GM12878 (cell line): ENCODE data around the gene ABCC4. TPM values are rescaled to one million over a fixed set of nuclear protein-coding genes. Genes with fewer than 3 reads are reported as not detected.

Experiments used
- ATAC-seq: fragments of 200-7000 bp; cut with Tn5 transposase; 3 replicates; pipeline ENCODE4 v1.9.1; 2020; ENCODE audit warnings: mild to moderate bottlenecking, moderate library complexity
- BruUV-seq: library from RNA; stranded (reverse); fragments of 400-500 nt; replicated peaks from 2 replicates; lab custom pipeline; 2021; lab: Mats Ljungman, UMichigan
- CTCF ChIA-PET: fragments of 300-600 bp; sonication (Branson Sonifier 250); formaldehyde crosslinking; extraction: SDS; loops from one replicate; lab custom pipeline; 2021; ENCODE audit warnings: inconsistent platforms; lab: Yijun Ruan, JAX
- POLR2A ChIA-PET: fragments of 350-600 bp; formaldehyde crosslinking; extraction: SDS; loops from one replicate; lab custom pipeline; 2021; ENCODE audit warnings: inconsistent platforms; lab: Charles Lee
- RAD21 ChIA-PET: fragments of 300-600 bp; sonication (Branson Sonifier 250); formaldehyde crosslinking; loops from one replicate; lab custom pipeline; 2023; ENCODE audit warnings: antibody characterized with exemption; ENCODE audit not compliant: unreplicated experiment; lab: Charles Lee
- SMC1A ChIA-PET: fragments of 300-600 bp; sonication (Branson Sonifier 250); formaldehyde crosslinking; loops from one replicate; lab custom pipeline; 2023; ENCODE audit not compliant: unreplicated experiment, uncharacterized antibody; lab: Charles Lee
- DNase-seq: peaks from one replicate; pipeline ENCODE4 v3.0.0-alpha.2; 2011; ENCODE audit warnings: low read depth, low spot score
- FAIRE-seq: peaks from 3 replicates; lab custom pipeline; 2011; peaks lifted over from hg19 to GRCh38; lab: Jason Lieb, UNC
- H2AFZ ChIP-seq: 2 replicates; pipeline ENCODE4 v1.6.0; 2011; ENCODE audit warnings: low read depth, low read length, control low read depth; ENCODE audit not compliant: control insufficient read depth
- H3K27ac ChIP-seq: 2 replicates; pipeline ENCODE4 v1.5.1; 2011; ENCODE audit warnings: control low read depth; ENCODE audit not compliant: control insufficient read depth, insufficient read depth
- H3K27me3 ChIP-seq, 2 experiments: replicated peaks in 1 of 2; 2 replicates each; pipeline versions ENCODE4 v1.6.0 to v1.6.1; 2011; ENCODE audit warnings: low read length in 1 of 2; ENCODE audit not compliant: control insufficient read depth in 2 of 2, insufficient read depth in 2 of 2
- H3K36me3 ChIP-seq, 2 experiments: 2 replicates each; pipeline ENCODE4 v1.5.1; 2011; ENCODE audit warnings: low read length in 1 of 2; ENCODE audit not compliant: control insufficient read depth in 2 of 2, insufficient read depth in 2 of 2
- H3K4me1 ChIP-seq: 2 replicates; pipeline ENCODE4 v1.6.1; 2011; ENCODE audit warnings: mild to moderate bottlenecking, low read length, moderate library complexity, mixed read lengths; ENCODE audit not compliant: control insufficient read depth, insufficient read depth
- H3K4me2 ChIP-seq: 2 replicates; pipeline ENCODE4 v1.6.0; 2011; ENCODE audit warnings: control low read depth; ENCODE audit not compliant: control insufficient read depth, insufficient read depth
- H3K4me3 ChIP-seq: fragments of 200-600 bp; sonication (generic); 2 replicates; pipeline ENCODE4 v1.5.1; 2016
- H3K79me2 ChIP-seq: 2 replicates; pipeline ENCODE4 v1.6.0; 2011; ENCODE audit warnings: low read length; ENCODE audit not compliant: control insufficient read depth, insufficient read depth
- H3K9ac ChIP-seq: 2 replicates; pipeline ENCODE4 v1.8.0; 2011; ENCODE audit warnings: low read length, control low read depth, mixed read lengths; ENCODE audit not compliant: control insufficient read depth, insufficient read depth
- H3K9me3 ChIP-seq: replicated peaks from 3 replicates; pipeline ENCODE4 v1.5.1; 2011; ENCODE audit warnings: mild to moderate bottlenecking, low read length; ENCODE audit not compliant: control insufficient read depth, insufficient read depth
- H4K20me1 ChIP-seq: 2 replicates; pipeline ENCODE4 v1.6.0; 2011; ENCODE audit not compliant: control insufficient read depth, insufficient read depth
- BRCA1 ChIP-seq: IDR thresholded peaks from 2 replicates; pipeline ENCODE4 v1.6.1; 2011; ENCODE audit warnings: low read depth, low read length, improper control_type of control experiment
- CBFB ChIP-seq: IDR thresholded peaks from 2 replicates; pipeline ENCODE4 v1.6.1; 2016; ENCODE audit warnings: antibody characterized with exemption, low read depth
- CHD1 ChIP-seq: IDR thresholded peaks from 2 replicates; pipeline ENCODE4 v1.6.1; 2012; ENCODE audit warnings: low read depth, low read length, improper control_type of control experiment
- CREM ChIP-seq: IDR thresholded peaks from 2 replicates; pipeline ENCODE4 v1.6.1; 2014; ENCODE audit warnings: antibody characterized with exemption, low read depth
- FOXK2 ChIP-seq: fragments of 450-650 bp; IDR thresholded peaks from 2 replicates; pipeline ENCODE4 v1.6.1; 2017; ENCODE audit warnings: mild to moderate bottlenecking, moderate library complexity
- FOXM1 ChIP-seq: IDR thresholded peaks from 2 replicates; pipeline ENCODE4 v1.6.1; 2012; ENCODE audit warnings: low read depth, mild to moderate bottlenecking, inconsistent platforms, low read length, moderate library complexity
- MEF2B ChIP-seq: fragments of 450-650 bp; IDR thresholded peaks from 2 replicates; pipeline ENCODE4 v1.6.1; 2018; ENCODE audit warnings: mild to moderate bottlenecking, moderate library complexity; ENCODE audit not compliant: partially characterized antibody, poor library complexity, severe bottlenecking
- PBX3 ChIP-seq: IDR thresholded peaks from 2 replicates; pipeline ENCODE4 v1.6.1; 2011; ENCODE audit warnings: mild to moderate bottlenecking, low read depth, low read length, moderate library complexity; ENCODE audit not compliant: insufficient replicate concordance
- POLR2AphosphoS2 ChIP-seq: IDR thresholded peaks from 2 replicates; pipeline ENCODE4 v1.6.1; 2011; ENCODE audit warnings: low read depth, mild to moderate bottlenecking, low read length, improper control_type of control experiment, moderate library complexity
- ZNF207 ChIP-seq: fragments of 450-650 bp; IDR thresholded peaks from 2 replicates; pipeline ENCODE4 v1.6.1; 2014; ENCODE audit warnings: antibody characterized with exemption, mild to moderate bottlenecking, borderline replicate concordance
- ZSCAN29 ChIP-seq: fragments of 450-650 bp; IDR thresholded peaks from 2 replicates; pipeline ENCODE4 v1.6.1; 2017; ENCODE audit warnings: mild to moderate bottlenecking, moderate library complexity
- WGBS: methylation state at CpG from one replicate; pipeline ENCODE4 v1.1.6; 2016; ENCODE audit warnings: low lambda C conversion rate; ENCODE audit not compliant: insufficient replicate concordance, insufficient coverage; ENCODE audit errors: missing lambda C conversion rate; 5-methylcytosine and 5-hydroxymethylcytosine counted together
- in situ Hi-C: fragments of 300-500 bp; cut with MboI; formaldehyde crosslinking; loops from 9 replicates; pipeline ENCODE4 v1.14.3; 2018; ENCODE audit warnings: mixed read lengths
- intact Hi-C: fragments of 100-400 bp; cut with micrococcal nuclease; formaldehyde crosslinking; loops from one replicate; pipeline ENCODE4 v1.14.2; 2022; ENCODE audit not compliant: unreplicated experiment
- polyA plus RNA-seq, 11 experiments: library from polyadenylated mRNA; depleted of rRNA in 4 of 11; unstranded in 6 of 11; stranded (reverse) in 5 of 11; fragments of >200 nt; fragmentation: Nextera tagmentation in 4 of 11; fragmentation: Illumina TruSeq in 1 of 11; extraction: Ambion mirVana in 4 of 11; extraction: Trizol in 1 of 11; gene quantifications; 1 replicate in 1 of 11; 2 replicates in 10 of 11; pipeline versions ENCODE4 v1.2.1 to v1.2.3, GENCODE V29; 2011 to 2016; ENCODE audit warnings: inconsistent platforms in 2 of 11, missing spikeins in 2 of 11, low read depth in 1 of 11
- total RNA-seq, 4 experiments: library from RNA; depleted of rRNA in 3 of 4; stranded (reverse); fragments of >200 nt in 3 of 4; fragmentation: Illumina TruSeq in 1 of 4; extraction: Trizol in 1 of 4; gene quantifications; 2 replicates each; pipeline versions ENCODE4 v1.2.1 to v1.2.3, GENCODE V29; 2013 to 2021
- TF ChIP-seq, protein P1 (sequence below): fragments of 450-650 bp; IDR thresholded peaks from 2 replicates; pipeline ENCODE4 v1.6.1; 2016; ENCODE audit warnings: mild to moderate bottlenecking

The ABCC4 gene
- total and polyA plus RNA-seq, 10 of the 15 experiments (the other 5 are each of a cell fraction or from before 2014, with no cell fraction given), result 7.2 to 44.4 (median 24.1) TPM

DNA sequence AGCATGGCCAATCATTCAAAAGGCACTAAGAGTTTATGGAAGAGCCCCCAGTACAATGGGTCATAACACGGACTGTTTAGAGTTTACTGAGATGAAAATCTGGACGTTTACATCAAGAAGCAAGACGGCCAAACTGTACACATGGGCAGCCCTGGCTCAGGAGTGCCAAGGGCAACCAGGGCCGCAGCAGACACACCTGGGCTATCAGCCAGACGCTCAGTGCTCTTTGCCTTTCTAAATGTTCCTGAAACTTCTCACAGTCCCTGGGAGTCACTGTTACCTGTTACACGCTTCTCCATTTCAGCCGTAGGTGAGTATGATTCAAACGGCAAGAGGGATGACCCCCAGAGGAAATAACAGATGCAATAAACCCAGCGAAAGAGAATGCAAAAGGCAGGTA, 64.5 kb downstream of the ABCC4 start:
- no peak for TF ChIP-seq MEF2B
- no peak for TF ChIP-seq ZSCAN29
- TF ChIP-seq PBX3, result no peak
- TF ChIP-seq, protein P1, sequence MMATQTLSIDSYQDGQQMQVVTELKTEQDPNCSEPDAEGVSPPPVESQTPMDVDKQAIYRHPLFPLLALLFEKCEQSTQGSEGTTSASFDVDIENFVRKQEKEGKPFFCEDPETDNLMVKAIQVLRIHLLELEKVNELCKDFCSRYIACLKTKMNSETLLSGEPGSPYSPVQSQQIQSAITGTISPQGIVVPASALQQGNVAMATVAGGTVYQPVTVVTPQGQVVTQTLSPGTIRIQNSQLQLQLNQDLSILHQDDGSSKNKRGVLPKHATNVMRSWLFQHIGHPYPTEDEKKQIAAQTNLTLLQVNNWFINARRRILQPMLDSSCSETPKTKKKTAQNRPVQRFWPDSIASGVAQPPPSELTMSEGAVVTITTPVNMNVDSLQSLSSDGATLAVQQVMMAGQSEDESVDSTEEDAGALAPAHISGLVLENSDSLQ, result no peak
- no peak for TF ChIP-seq FOXM1
- TF ChIP-seq CREM, result no peak
- no peak for TF ChIP-seq BRCA1
- TF ChIP-seq POLR2AphosphoS2, result no peak
- no peak for TF ChIP-seq FOXK2
- no peak for TF ChIP-seq ZNF207
- no peak for TF ChIP-seq CHD1
- no peak for TF ChIP-seq CBFB
- TF ChIP-seq, all 136 proteins: peak for 0
- no TSS peak for BruUV-seq
- WGBS, result 82% methylated on average over 9 of the region's 9 CpGs
- Histone ChIP-seq H3K4me2 (no peak overlapping the region), H3K4me1 (peaks cover 39% of the 10 kb centered on the region), H3K79me2 (peaks cover 22% of the 10 kb centered on the region), H3K9ac (no peak overlapping the region), H3K27ac (no peak overlapping the region), H2AFZ (no peak overlapping the region), H4K20me1 (no peaks in the 10 kb centered on the region), H3K4me3 (no peak overlapping the region), H3K27me3 (no peaks in the 10 kb centered on the region), H3K36me3 (peaks cover 6 to 14% of the 10 kb centered on the region in 2 experiments; a peak in 3 of 4 replicates), H3K9me3 (no peaks in the 10 kb centered on the region)
- intact Hi-C loops (no loop called here), in situ Hi-C loops (no loop called here)
- no peak for DNase-seq
- POLR2A ChIA-PET, result interaction anchor here (1.3 to 1.7 kb wide), 2 partner anchors 10 kb away, joined by 3 to 8 read pairs; no protein-coding TSS in a partner anchor
- SMC1A ChIA-PET, result interaction anchor here (0.8 to 3.0 kb wide), 3 partner anchors 12 to 151 kb away, joined by 3 to 16 read pairs (median 13); no protein-coding TSS in a partner anchor
- CTCF ChIA-PET, result interaction anchor here (1.5 kb wide), 1 partner anchor 14 kb away, joined by 5 read pairs; no protein-coding TSS in a partner anchor
- RAD21 ChIA-PET, result no interaction called here
- FAIRE-seq, result no peak
- ATAC-seq, result no peak
